HepG2 (cell line): ENCODE measurements around the gene NDE1. TPM values are rescaled to one million over a fixed set of nuclear protein-coding genes. Genes with fewer than 3 reads are reported as not detected.

Experiments
- ASH2L ChIP-seq: fragments of 300-600, 200-600 bp; sonication (generic); IDR thresholded peaks from 2 replicates; pipeline ENCODE4 v1.7.0; 2017; ENCODE audit warnings: low read depth, mild to moderate bottlenecking, moderate library complexity, mixed read lengths, low read length; ENCODE audit not compliant: insufficient read length
- CCDC6 ChIP-seq: sonication (generic); formaldehyde crosslinking; IDR thresholded peaks from 2 replicates; pipeline ENCODE4 v1.8.1; 2022; ENCODE audit warnings: mild to moderate bottlenecking, missing genetic modification reagents, moderate library complexity
- FLYWCH1 ChIP-seq: sonication (generic); formaldehyde crosslinking; IDR thresholded peaks from 2 replicates; pipeline ENCODE4 v1.8.1; 2023; ENCODE audit warnings: mild to moderate bottlenecking, missing genetic modification reagents
- IRF2 ChIP-seq: IDR thresholded peaks from 2 replicates; pipeline ENCODE4 v1.6.1; 2018; ENCODE audit warnings: missing genetic modification reagents, missing compliant biosample characterization
- MED1 ChIP-seq: sonication (generic); formaldehyde crosslinking; IDR thresholded peaks from 2 replicates; pipeline ENCODE4 v1.4.0; 2020; ENCODE audit warnings: missing genetic modification reagents
- MEIS1 ChIP-seq: sonication (generic); formaldehyde crosslinking; IDR thresholded peaks from 2 replicates; pipeline ENCODE4 v1.9.0; 2021; ENCODE audit warnings: mild to moderate bottlenecking, missing genetic modification reagents, moderate library complexity, borderline replicate concordance
- MXD4 ChIP-seq: IDR thresholded peaks from 2 replicates; pipeline ENCODE4 v1.6.1; 2016; ENCODE audit warnings: mild to moderate bottlenecking, missing biosample characterization, missing genetic modification reagents
- PITX1 ChIP-seq: sonication (generic); formaldehyde crosslinking; IDR thresholded peaks from 2 replicates; pipeline ENCODE4 v1.5.1; 2020; ENCODE audit warnings: mild to moderate bottlenecking, missing genetic modification reagents
- ZBTB38 ChIP-seq: sonication (generic); formaldehyde crosslinking; IDR thresholded peaks from 2 replicates; pipeline ENCODE4 v1.5.1; 2020; ENCODE audit warnings: mild to moderate bottlenecking, missing genetic modification reagents
- ZFP1 ChIP-seq: IDR thresholded peaks from 2 replicates; pipeline ENCODE4 v1.6.1; 2016
- ZNF264 ChIP-seq: sonication (generic); formaldehyde crosslinking; IDR thresholded peaks from 2 replicates; pipeline ENCODE4 v1.4.0; 2020; ENCODE audit warnings: missing genetic modification reagents
- ZNF776 ChIP-seq: sonication (generic); formaldehyde crosslinking; IDR thresholded peaks from 2 replicates; pipeline ENCODE4 v1.4.0; 2020; ENCODE audit warnings: mild to moderate bottlenecking, missing genetic modification reagents
- polyA plus RNA-seq, 8 experiments: library from polyadenylated mRNA; depleted of rRNA in 3 of 8; stranded (reverse) in 7 of 8; unstranded in 1 of 8; fragments of >200 nt; fragmentation: Illumina TruSeq in 4 of 8; extraction: Trizol in 4 of 8; gene quantifications; 2 replicates each; pipeline versions ENCODE4 v1.2.1 to v1.2.3, GENCODE V29; 2011 to 2016; ENCODE audit warnings: low read depth in 4 of 8, missing spikeins in 1 of 8, mixed read lengths in 1 of 8; ENCODE audit not compliant: insufficient read depth in 1 of 8
- total RNA-seq, 5 experiments: library from RNA; depleted of rRNA; stranded (reverse); fragments of >200 nt; fragmentation: Illumina TruSeq; extraction: Trizol; gene quantifications; 2 replicates each; pipeline ENCODE4 v1.2.3, GENCODE V29; 2016; ENCODE audit warnings: low read depth in 1 of 5
- TF ChIP-seq, protein P1 (sequence below): sonication (generic); formaldehyde crosslinking; IDR thresholded peaks from 2 replicates; pipeline ENCODE4 v1.4.0; 2020; ENCODE audit warnings: missing genetic modification reagents, borderline replicate concordance
- TF ChIP-seq, protein P2 (sequence below): sonication (generic); formaldehyde crosslinking; IDR thresholded peaks from 2 replicates; pipeline ENCODE4 v1.9.0; 2022; ENCODE audit warnings: missing genetic modification reagents, mild to moderate bottlenecking, borderline replicate concordance
- TF ChIP-seq, protein P3 (sequence below): sonication (generic); formaldehyde crosslinking; IDR thresholded peaks from 2 replicates; pipeline ENCODE4 v1.4.0; 2020; ENCODE audit warnings: missing genetic modification reagents, low read depth, mild to moderate bottlenecking, borderline replicate concordance
- TF ChIP-seq, protein P4 (sequence below): sonication (generic); formaldehyde crosslinking; IDR thresholded peaks from 2 replicates; pipeline ENCODE4 v1.9.0; 2021; ENCODE audit warnings: mild to moderate bottlenecking, missing genetic modification reagents
- TF ChIP-seq, protein P5 (sequence below): IDR thresholded peaks from 2 replicates; pipeline ENCODE4 v1.6.1; 2012; ENCODE audit warnings: inconsistent platforms

NDE1 gene
- total and polyA plus RNA-seq, 2 of the 13 experiments (the other 11 are each of a cell fraction or from before 2014, with no cell fraction given): 40.9 to 72.5 TPM

DNA sequence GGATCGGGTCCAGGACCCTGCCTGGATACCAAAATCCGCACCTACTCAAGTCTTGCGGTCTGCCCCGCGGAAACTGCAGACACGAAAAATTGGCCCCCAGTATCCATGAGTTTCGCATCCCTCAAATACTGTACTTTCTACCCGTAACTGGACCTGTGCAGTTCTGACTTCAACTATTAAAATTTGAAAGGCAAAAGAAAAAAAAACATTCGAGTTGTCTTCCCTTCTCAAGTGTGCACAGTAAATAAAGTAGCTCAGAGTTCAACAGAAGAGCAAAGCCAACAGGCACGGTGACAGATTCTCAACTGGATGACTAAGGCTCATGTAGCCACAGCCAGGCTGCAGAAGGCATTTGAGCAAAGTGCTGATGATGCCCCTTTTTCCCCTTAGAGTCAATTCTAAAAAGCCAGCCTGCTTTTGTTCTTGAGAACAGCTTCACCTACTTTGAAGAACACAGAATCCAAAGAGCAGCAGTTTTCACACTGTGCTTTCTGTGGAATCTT, 39.6 kb upstream of the NDE1 start (continued):
- TF ChIP-seq, protein P1, sequence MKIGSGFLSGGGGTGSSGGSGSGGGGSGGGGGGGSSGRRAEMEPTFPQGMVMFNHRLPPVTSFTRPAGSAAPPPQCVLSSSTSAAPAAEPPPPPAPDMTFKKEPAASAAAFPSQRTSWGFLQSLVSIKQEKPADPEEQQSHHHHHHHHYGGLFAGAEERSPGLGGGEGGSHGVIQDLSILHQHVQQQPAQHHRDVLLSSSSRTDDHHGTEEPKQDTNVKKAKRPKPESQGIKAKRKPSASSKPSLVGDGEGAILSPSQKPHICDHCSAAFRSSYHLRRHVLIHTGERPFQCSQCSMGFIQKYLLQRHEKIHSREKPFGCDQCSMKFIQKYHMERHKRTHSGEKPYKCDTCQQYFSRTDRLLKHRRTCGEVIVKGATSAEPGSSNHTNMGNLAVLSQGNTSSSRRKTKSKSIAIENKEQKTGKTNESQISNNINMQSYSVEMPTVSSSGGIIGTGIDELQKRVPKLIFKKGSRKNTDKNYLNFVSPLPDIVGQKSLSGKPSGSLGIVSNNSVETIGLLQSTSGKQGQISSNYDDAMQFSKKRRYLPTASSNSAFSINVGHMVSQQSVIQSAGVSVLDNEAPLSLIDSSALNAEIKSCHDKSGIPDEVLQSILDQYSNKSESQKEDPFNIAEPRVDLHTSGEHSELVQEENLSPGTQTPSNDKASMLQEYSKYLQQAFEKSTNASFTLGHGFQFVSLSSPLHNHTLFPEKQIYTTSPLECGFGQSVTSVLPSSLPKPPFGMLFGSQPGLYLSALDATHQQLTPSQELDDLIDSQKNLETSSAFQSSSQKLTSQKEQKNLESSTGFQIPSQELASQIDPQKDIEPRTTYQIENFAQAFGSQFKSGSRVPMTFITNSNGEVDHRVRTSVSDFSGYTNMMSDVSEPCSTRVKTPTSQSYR (CRISPR knock-in tag): no peak
- TF ChIP-seq ZNF264 (CRISPR knock-in tag) (no peak; the same call in 1 of the 2 replicates), MXD4 (CRISPR knock-in tag) (peak; percentile 56; the same call in 1 of the 2 replicates), ZFP1 (CRISPR knock-in tag) (0 out of 2 replicates have a peak, but pooled peaks have one; percentile 51), IRF2 (CRISPR knock-in tag) (peak; percentile 88; the same call in 1 of the 2 replicates), ZNF776 (CRISPR knock-in tag) (no peak), MED1 (CRISPR knock-in tag) (peak; percentile 98), MEIS1 (peak; percentile 95; the same call in 1 of the 2 replicates), ZBTB38 (CRISPR knock-in tag) (peak; percentile 99), FLYWCH1 (CRISPR knock-in tag) (no peak), CCDC6 (CRISPR knock-in tag) (no peak), ASH2L (peak; percentile 72), PITX1 (CRISPR knock-in tag) (peak; percentile 76)
- TF ChIP-seq, protein P2, sequence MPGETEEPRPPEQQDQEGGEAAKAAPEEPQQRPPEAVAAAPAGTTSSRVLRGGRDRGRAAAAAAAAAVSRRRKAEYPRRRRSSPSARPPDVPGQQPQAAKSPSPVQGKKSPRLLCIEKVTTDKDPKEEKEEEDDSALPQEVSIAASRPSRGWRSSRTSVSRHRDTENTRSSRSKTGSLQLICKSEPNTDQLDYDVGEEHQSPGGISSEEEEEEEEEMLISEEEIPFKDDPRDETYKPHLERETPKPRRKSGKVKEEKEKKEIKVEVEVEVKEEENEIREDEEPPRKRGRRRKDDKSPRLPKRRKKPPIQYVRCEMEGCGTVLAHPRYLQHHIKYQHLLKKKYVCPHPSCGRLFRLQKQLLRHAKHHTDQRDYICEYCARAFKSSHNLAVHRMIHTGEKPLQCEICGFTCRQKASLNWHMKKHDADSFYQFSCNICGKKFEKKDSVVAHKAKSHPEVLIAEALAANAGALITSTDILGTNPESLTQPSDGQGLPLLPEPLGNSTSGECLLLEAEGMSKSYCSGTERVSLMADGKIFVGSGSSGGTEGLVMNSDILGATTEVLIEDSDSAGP (CRISPR knock-in tag): 0 out of 2 replicates have a peak, but pooled peaks have one; percentile 21
- TF ChIP-seq, protein P3, sequence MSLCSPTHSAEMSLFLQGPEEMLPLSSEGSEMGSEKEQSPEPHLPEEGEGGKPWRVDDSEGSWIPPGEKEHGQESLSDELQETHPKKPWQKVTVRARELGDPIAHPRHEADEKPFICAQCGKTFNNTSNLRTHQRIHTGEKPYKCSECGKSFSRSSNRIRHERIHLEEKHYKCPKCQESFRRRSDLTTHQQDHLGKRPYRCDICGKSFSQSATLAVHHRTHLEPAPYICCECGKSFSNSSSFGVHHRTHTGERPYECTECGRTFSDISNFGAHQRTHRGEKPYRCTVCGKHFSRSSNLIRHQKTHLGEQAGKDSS (CRISPR knock-in tag): 0 out of 2 replicates have a peak, but pooled peaks have one; percentile 50
- TF ChIP-seq, protein P4, sequence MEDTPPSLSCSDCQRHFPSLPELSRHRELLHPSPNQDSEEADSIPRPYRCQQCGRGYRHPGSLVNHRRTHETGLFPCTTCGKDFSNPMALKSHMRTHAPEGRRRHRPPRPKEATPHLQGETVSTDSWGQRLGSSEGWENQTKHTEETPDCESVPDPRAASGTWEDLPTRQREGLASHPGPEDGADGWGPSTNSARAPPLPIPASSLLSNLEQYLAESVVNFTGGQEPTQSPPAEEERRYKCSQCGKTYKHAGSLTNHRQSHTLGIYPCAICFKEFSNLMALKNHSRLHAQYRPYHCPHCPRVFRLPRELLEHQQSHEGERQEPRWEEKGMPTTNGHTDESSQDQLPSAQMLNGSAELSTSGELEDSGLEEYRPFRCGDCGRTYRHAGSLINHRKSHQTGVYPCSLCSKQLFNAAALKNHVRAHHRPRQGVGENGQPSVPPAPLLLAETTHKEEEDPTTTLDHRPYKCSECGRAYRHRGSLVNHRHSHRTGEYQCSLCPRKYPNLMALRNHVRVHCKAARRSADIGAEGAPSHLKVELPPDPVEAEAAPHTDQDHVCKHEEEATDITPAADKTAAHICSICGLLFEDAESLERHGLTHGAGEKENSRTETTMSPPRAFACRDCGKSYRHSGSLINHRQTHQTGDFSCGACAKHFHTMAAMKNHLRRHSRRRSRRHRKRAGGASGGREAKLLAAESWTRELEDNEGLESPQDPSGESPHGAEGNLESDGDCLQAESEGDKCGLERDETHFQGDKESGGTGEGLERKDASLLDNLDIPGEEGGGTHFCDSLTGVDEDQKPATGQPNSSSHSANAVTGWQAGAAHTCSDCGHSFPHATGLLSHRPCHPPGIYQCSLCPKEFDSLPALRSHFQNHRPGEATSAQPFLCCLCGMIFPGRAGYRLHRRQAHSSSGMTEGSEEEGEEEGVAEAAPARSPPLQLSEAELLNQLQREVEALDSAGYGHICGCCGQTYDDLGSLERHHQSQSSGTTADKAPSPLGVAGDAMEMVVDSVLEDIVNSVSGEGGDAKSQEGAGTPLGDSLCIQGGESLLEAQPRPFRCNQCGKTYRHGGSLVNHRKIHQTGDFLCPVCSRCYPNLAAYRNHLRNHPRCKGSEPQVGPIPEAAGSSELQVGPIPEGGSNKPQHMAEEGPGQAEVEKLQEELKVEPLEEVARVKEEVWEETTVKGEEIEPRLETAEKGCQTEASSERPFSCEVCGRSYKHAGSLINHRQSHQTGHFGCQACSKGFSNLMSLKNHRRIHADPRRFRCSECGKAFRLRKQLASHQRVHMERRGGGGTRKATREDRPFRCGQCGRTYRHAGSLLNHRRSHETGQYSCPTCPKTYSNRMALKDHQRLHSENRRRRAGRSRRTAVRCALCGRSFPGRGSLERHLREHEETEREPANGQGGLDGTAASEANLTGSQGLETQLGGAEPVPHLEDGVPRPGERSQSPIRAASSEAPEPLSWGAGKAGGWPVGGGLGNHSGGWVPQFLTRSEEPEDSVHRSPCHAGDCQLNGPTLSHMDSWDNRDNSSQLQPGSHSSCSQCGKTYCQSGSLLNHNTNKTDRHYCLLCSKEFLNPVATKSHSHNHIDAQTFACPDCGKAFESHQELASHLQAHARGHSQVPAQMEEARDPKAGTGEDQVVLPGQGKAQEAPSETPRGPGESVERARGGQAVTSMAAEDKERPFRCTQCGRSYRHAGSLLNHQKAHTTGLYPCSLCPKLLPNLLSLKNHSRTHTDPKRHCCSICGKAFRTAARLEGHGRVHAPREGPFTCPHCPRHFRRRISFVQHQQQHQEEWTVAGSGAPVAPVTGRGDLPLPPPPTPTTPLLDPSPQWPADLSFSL (CRISPR knock-in tag): no peak
- TF ChIP-seq, protein P5, sequence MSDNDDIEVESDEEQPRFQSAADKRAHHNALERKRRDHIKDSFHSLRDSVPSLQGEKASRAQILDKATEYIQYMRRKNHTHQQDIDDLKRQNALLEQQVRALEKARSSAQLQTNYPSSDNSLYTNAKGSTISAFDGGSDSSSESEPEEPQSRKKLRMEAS: peak; percentile 77
